ENCODE measurements around the gene GHR. TPM values are rescaled to one million over a fixed set of nuclear protein-coding genes. Genes with fewer than 3 reads are reported as not detected.

GHR gene
- total RNA-seq, 1 experiment from 2014 or later = 2.2 TPM

DNA sequence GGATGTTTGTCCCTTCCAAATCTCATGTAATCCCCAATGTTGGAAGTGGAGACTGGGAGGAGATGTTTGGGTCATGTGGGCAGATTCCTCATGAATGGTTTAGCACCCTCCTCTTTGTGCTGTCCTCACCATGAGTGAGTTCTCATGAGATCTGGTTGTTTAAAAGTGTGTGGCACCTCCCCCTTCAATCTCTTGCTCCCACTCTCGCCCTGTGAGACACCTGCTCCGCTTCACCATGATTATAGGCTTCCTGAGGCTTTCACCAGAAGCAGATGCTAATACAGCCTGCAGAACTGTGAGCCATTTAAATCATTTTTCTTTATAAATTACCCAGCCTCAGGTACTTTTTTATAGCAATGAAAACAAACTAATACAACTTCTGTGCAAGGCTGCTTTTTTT lies 206.0 kb downstream of the GHR start:
- Histone ChIP-seq H3K79me2 (ENCODE audit: low read length) (no peaks in the 10 kb centered on the region), H3F3A (ENCODE audit: low read length, unreplicated experiment) (no peaks in the 10 kb centered on the region), H3K27me3 (ENCODE audit: low read length) (no peaks in the 10 kb centered on the region), H3K9me3 (ENCODE audit: low read length) (no peaks in the 10 kb centered on the region), H3K4me3 (ENCODE audit: low read length) (no peak overlapping the region), H3K27ac (ENCODE audit: low read length) (no peak overlapping the region), H3K36me3 (ENCODE audit: low read depth, low read length) (no peaks in the 10 kb centered on the region), H3K4me1 (ENCODE audit: insufficient read depth, low read length) (no peaks in the 10 kb centered on the region), H4K20me1 (ENCODE audit: low read length) (no peaks in the 10 kb centered on the region), H3K9me2 (replicated peaks; ENCODE audit: low read length) (no peaks in the 10 kb centered on the region), H2AFZ (ENCODE audit: low read length) (no peak overlapping the region), H3K4me2 (ENCODE audit: low read length) (no peak overlapping the region), H3K9ac (ENCODE audit: low read length) (no peak overlapping the region)
- ATAC-seq = no peak
- BruUV-seq (replicated peaks) = no TSS peak
- POLR2A ChIA-PET (ENCODE audit: unreplicated experiment) = interaction anchor here (0.6 kb wide), 1 partner anchor 605 kb away, joined by 3 read pairs; no protein-coding TSS in a partner anchor
- no peak for DNase-seq
- CTCF ChIA-PET = no interaction called here
- intact Hi-C loops (cut with micrococcal nuclease) = no loop called here
- no peak for TF ChIP-seq CTCF (conservative IDR thresholded peaks at IDR 0.05; ENCODE audit: low read depth, low read length)
- TF ChIP-seq EZH2phosphoT487 (IDR thresholded peaks at IDR 0.05; ENCODE audit: borderline replicate concordance, low read length) = no peak
- TF ChIP-seq EZH2 (IDR thresholded peaks at IDR 0.05; ENCODE audit: low read length, unreplicated experiment) = no peak

DNA sequence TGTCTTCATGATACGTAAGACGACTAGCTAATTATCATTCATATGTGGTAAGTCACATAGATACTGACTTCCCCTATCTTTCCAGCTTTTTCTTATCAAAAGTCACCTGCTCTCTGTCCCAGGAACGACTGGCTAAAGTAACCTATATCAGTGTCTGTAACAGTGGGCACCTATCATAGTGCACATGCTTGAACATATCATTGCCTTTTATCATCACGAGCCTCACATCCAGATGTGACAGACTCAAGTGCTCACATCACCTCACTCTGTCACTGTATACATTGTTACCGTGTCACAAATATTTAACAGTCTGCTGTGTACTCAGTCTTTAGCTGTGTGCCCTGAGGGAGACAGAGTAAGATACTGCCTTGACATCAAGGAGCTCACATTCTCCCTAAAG lies 208.0 kb downstream of the GHR start:
- TF ChIP-seq EZH2 (IDR thresholded peaks at IDR 0.05; ENCODE audit: low read length, unreplicated experiment) = no peak
- no peak for TF ChIP-seq EZH2phosphoT487 (IDR thresholded peaks at IDR 0.05; ENCODE audit: borderline replicate concordance, low read length)
- no peaks in the 10 kb centered on the region for H3K79me2 ChIP-seq (ENCODE audit: low read length)
- no peaks in the 10 kb centered on the region for H3K36me3 ChIP-seq (ENCODE audit: low read depth, low read length)
- CTCF ChIA-PET = no interaction called here
- ATAC-seq (no peak), DNase-seq (no peak)
- intact Hi-C loops (cut with micrococcal nuclease) = no loop called here
- H3K9ac ChIP-seq (ENCODE audit: low read length) = no peak overlapping the region
- no peaks in the 10 kb centered on the region for H4K20me1 ChIP-seq (ENCODE audit: low read length)
- no peaks in the 10 kb centered on the region for H3K9me3 ChIP-seq (ENCODE audit: low read length)
- no peak overlapping the region for H3K27ac ChIP-seq (ENCODE audit: low read length)
- H3K9me2 ChIP-seq (replicated peaks; ENCODE audit: low read length) = no peaks in the 10 kb centered on the region
- POLR2A ChIA-PET (ENCODE audit: unreplicated experiment) = no interaction called here
- no TSS peak for BruUV-seq (replicated peaks)
- H3K4me2 ChIP-seq (ENCODE audit: low read length) = no peak overlapping the region
- no peaks in the 10 kb centered on the region for H3F3A ChIP-seq (ENCODE audit: low read length, unreplicated experiment)
- no peaks in the 10 kb centered on the region for H3K27me3 ChIP-seq (ENCODE audit: low read length)
- no peak overlapping the region for H2AFZ ChIP-seq (ENCODE audit: low read length)
- no peak overlapping the region for H3K4me3 ChIP-seq (ENCODE audit: low read length)
- H3K4me1 ChIP-seq (ENCODE audit: insufficient read depth, low read length) = no peaks in the 10 kb centered on the region

GRCh38 chr5:42632354-42632900 lies 209.2 kb downstream of the GHR start:
- no peaks in the 10 kb centered on the region for H3K27me3 ChIP-seq (ENCODE audit: low read length)
- BruUV-seq (replicated peaks) = no TSS peak
- H3K4me2 ChIP-seq (ENCODE audit: low read length) = no peak overlapping the region
- H3F3A ChIP-seq (ENCODE audit: low read length, unreplicated experiment) = no peaks in the 10 kb centered on the region
- no peaks in the 10 kb centered on the region for H3K9me3 ChIP-seq (ENCODE audit: low read length)
- CTCF ChIA-PET = no interaction called here
- no peaks in the 10 kb centered on the region for H3K79me2 ChIP-seq (ENCODE audit: low read length)
- H3K4me3 ChIP-seq (ENCODE audit: low read length) = no peak overlapping the region
- no peak overlapping the region for H3K27ac ChIP-seq (ENCODE audit: low read length)
- H3K9ac ChIP-seq (ENCODE audit: low read length) = no peak overlapping the region
- no peaks in the 10 kb centered on the region for H3K36me3 ChIP-seq (ENCODE audit: low read depth, low read length)
- no peaks in the 10 kb centered on the region for H4K20me1 ChIP-seq (ENCODE audit: low read length)
- TF ChIP-seq EZH2phosphoT487 (IDR thresholded peaks at IDR 0.05; ENCODE audit: borderline replicate concordance, low read length) (no peak), CTCF (conservative IDR thresholded peaks at IDR 0.05; ENCODE audit: low read depth, low read length) (no peak), EZH2 (IDR thresholded peaks at IDR 0.05; ENCODE audit: low read length, unreplicated experiment) (no peak)
- no peaks in the 10 kb centered on the region for H3K9me2 ChIP-seq (replicated peaks; ENCODE audit: low read length)
- no peak for ATAC-seq
- intact Hi-C loops (cut with micrococcal nuclease) = no loop called here
- peaks cover 6% of the 10 kb centered on the region for H3K4me1 ChIP-seq (ENCODE audit: insufficient read depth, low read length)
- no peak overlapping the region for H2AFZ ChIP-seq (ENCODE audit: low read length)
- POLR2A ChIA-PET (ENCODE audit: unreplicated experiment) = no interaction called here
- no peak for DNase-seq

Data from PC-3 (cell line).